Stimulated activated naive CD4-positive, alpha-beta T cell treated with Interleukin-2 at 50 U/mL for 16 hours (primary cell): ENCODE measurements around the gene SIK2.
"Not testable (repeated sequence)": the region's sequence is repeated elsewhere in the genome, so short reads cannot be mapped to it uniquely, and the experiment has no call there.

ENCODE experiments used
- DNase-seq: peaks from one replicate; lab custom pipeline; 2025; lab: John Stamatoyannopoulos, UW

Gene SIK2

DNA sequence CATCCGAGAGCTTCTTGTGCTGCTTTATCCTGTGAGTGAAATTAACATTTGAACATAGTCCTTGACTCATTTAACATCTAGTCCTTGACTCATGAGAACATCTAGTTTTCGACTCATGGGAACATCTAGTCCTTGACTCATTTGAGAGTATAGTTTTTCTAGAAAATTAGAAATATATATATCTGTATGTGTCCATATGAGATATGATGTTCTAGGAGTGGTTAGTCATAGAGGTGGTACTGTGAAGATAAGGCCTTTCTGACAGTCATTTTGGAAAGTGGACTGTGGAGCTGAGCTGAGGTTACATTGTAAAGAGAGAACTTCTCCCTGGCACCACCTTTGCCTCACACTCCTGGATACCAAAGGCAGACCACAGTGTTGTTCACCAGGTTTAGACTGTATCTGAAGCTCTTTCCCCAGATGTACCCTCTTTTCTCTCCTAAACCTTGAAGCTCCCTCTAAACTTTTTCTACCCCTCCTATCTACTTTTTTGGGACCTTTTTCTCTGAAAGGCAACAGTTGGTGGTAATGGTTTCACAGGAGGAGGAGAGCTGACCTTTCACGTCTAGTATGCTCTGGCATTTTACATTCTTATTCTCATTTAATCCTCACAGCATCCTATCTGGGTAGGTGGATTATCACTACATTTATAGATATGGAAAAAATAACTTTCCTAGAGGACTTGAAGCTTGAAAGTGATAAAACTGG, 96.8 kb downstream of the SIK2 start:
- DNase-seq, result no peak

DNA sequence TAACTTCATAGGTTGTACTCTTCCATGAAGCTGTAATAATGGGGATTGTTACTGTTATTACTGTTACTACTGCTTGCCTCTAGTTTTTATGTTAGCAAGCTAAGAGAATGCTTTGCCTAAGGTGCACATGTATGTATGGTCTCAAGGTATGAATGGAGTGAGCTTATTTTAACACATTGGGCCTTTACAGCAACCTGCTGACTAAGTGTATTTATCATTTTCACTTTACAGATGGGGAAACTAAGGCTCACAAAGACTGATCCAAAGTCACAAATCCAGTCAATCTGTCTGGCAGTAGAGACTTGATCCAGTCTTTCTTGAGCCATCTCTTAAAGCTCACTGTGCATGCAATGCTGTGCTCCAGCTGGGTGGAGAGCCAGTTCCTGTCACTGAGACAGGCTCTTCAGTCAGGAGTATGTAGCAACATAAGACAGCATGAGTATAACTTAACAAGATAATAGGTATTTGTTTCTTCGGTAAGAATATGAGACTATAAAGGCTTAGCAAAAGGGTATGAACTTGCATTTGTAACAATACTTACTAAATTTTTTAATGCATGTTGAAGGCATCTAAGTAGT, 97.4 kb downstream of the SIK2 start:
- no peak for DNase-seq

DNA sequence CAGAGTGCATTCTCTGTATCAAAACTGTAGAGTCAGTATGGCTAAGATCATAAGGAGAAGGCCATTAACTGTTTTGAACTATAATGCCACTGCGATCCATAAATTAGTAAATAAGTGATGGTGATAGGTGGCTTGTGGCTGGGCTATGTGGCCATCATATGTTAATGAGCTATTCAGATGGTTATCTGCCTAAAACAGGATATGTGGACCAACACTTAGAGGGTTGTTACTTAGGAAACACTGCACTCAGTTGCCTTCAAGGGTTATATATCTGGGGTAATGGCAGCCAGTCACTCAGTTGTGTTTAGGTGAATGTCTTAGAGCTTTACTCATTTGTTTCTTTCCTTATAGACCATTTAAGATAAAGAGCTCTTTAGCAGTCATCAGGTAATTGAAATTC, 97.9 kb downstream of the SIK2 start:
- DNase-seq, result no peak

DNA sequence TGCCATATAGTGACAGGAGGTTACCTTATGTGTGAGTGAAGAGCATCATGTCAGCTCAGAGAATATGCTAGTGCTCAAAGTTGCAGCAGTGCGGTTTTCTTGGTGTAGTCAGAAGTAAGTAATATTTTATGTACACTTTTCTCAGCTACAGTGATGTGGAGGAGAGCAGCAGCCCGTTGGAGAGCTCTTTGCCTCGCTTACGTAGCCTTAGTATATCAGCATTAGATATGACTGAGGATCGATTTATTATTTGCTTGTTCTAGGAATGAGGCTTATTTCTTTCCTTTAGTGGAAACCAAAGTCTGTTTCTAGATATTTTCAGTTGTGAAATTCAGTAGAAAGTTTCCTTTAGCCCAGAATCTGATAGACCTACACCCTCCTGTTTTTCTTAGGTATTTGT, 100.4 kb downstream of the SIK2 start:
- DNase-seq, result no peak

DNA sequence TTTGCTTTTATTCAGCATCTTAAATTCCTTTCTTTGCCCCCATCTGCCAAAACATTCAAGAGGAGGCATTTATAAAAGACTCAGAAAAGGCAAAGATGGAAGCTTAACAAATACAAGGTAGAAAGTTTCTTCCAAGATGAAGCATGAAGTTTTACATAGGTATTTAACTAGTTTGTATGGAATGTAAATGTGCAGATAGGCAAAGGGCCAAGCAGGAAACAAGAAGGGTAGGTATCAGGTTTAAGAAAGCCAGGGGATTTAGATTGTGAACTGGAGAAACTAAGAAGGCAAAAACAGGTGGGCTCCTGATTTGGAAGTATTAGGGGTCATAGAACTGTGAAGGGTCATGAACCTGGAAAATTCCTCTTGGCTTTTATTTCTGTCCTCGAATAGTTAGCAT, 101.3 kb downstream of the SIK2 start:
- no peak for DNase-seq

DNA sequence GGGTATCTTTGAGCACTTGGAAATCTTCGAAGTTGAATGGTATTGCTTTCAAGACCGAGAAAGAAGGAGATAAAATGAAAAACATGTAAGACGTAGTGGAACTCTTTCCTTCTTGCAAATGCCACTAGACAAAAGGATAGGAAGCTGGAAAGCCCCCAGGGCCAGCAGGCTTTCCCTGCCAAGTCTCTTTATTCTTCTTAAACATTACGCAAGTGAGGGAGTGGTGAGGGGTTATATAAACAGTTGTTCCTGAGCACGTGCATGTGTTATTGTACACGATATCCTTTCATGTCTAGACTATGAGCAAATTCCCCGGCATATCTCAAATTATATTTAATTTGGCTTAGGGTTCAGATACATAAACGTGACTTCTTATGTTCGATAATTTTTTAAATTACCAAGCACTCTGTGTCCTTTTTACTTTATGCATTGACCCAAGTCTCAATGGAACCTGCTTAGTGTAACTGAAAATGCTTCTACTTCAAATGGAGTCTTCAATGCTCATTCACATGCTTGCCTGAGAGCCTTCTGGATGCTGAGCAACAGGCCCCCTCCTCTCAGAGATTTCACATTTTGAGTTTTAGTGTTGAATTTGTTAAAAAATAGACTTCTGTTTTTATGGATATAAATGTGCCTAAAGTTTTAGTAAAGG, 104.9 kb downstream of the SIK2 start:
- DNase-seq, result no peak

DNA sequence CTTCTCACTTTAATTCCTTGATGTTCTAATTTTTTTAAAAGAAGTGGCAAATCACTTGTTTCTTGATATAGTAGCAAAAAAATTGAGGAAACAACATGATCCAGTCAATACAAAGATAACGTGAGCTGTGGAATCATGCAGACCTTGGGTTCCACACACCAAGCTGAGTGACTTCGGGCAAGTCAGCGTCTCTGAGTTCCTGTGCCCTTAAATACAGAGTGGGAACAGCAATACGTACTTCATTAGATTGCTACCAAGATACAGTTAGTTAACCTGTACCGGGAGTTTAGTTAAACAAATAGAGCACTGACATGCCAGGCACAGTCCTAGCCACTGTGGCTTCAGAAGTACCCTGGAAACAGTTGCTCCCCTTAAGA, 105.4 kb downstream of the SIK2 start:
- DNase-seq, result no peak

DNA sequence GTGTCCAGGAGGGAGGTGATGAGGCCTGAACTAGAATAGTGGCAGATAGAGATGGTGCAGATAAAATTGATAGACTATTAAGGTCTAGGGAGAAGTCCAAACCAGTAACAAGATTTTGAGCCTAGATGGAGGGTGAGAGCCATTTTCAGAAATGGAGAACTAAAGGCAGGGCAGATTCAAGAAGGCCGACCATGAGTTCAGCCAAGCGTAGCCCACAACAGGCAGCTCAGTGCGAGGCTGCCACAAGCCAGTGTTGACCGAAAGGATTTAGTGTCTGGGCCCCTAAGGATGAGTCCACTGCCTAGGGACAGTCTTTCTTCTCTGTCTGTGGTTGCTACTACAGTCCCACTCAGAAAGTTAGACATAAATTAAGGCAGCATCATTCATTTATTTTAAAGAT, 112.3 kb downstream of the SIK2 start:
- no peak for DNase-seq

DNA sequence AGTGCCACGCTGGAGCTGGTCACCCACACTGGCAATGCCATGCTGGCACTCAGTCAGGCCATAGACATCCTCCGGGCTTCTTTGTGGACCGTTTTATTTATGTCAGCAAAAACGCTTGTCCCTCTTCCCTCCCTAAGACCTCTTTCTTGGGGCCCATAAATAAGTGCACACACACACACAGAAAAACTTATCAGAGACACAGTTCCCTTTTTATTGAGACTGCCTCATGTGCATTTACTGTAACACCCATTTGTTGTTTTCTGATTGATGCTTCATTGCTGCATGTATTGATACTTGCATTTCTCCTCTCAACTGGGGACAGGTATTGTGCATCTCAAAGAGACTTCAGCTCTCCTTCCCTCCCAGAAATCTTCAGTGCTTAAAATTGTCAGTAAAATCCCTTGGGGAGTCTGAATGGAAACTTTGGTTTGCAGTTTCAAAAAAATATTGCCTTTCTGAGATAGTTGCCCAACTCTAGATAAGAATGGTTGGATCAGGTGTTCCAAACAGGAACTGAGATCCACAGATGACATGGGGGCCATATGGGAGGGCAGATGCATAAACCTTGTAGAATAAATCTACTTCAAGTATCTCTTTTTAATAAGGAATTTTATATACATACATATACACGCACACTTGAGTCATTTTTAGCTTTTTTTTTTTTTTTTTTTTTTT, 113.0 kb downstream of the SIK2 start:
- DNase-seq, result no peak

DNA sequence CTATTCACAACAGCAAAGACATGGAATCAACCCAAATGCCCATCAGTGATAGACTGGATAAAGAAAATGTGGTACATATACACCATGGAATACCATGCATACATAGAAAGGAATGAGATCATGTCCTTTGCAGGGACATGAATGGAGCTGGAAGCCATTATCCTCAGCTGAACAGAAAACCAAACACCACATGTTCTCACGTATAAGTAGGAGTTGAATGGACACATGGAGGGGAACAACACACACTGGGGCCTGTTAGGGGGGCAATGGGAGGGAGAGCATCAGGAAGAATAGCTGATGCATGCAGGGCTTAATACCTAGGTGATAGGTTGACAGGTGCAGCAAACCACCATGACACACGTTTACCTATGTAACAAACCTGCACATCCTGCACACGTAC, 115.4 kb downstream of the SIK2 start:
- DNase-seq, result not testable (repeated sequence)

DNA sequence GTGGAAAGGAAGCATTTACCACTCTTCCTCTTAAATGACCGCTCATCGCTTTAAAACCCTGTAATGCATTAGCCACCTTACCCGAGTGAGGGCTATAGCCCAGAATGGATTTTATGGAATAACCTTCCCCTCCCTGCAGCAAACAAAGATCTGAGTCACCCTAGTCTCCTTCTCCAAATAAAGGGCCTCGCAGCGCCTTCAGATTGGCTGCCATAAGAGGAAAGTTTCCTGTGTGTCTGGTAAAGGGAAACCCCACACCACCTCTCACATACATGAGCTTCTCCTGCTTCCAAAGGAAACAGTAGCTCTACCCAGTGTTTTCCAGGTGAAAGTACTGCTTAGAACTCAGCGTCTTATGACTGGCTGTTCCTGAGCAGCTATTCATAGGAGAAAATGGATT, 116.2 kb downstream of the SIK2 start:
- no peak for DNase-seq

DNA sequence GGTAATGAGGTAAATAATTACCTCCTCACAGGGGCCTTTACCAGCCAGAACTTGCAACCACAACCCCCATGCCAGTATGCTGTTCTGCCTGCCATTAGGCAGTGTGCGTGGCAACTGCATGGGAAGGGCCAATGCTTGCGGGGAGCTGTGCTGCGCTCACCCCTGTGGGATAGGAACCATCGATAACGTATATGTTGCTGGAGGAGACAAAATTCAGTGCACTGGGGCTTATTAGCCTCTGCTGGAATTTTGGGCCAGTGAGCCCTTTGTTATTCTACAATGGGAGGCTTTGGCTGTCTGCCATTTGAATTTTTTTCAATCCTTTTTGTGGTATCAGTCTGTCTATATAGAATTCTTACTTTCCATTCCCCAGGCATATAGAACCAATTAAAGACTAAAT, 116.6 kb downstream of the SIK2 start:
- DNase-seq, result no peak

DNA sequence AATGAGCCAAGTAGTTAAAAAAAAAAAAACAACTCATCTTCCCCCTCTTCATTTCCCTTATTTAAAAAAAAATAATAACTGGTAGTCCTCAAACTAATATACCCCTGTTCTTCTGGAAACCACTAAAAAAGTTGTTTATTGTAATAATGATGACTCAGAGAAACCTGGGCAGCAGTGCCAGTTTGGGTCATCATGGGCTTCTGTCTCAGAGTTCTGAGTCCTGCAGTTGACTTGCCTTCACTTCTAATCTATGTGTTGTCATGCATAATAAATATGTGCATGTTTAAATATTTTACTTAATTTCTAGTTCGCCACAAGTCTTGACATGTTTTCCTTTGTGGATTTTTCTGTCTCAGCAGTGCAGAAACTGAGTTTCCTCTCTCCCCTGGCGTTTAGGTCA, 117.1 kb downstream of the SIK2 start:
- no peak for DNase-seq

DNA sequence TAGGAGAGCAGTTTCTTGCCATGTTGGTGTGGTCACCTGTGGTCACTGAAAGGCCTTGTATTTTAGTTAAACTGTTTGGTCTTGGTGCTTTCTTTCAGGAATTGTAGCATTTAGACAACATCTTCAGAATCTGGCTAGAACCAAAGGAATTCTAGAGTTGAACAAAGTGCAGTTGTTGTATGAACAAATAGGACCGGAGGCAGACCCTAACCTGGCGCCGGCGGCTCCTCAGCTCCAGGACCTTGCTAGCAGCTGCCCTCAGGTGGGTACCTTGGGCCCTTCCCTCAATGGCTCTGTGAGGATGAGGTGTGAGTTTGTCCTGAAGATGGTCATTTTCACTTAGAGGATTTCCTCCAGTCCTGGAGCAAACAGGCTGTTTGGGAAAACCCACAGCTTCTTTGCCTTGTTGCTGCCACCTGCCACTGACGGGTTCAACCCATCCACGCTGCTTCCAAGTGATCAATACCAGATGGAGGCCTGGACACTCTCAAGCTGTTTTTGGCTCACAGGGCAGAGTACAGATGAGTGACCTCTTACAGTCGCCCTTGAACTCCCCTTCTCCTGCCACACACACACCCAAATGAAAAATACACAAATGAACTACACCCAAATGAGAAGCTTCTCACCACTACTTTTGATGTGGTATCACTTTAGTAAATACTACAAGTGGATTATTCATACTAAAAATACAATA, 118.7 kb downstream of the SIK2 start:
- DNase-seq, result no peak

DNA sequence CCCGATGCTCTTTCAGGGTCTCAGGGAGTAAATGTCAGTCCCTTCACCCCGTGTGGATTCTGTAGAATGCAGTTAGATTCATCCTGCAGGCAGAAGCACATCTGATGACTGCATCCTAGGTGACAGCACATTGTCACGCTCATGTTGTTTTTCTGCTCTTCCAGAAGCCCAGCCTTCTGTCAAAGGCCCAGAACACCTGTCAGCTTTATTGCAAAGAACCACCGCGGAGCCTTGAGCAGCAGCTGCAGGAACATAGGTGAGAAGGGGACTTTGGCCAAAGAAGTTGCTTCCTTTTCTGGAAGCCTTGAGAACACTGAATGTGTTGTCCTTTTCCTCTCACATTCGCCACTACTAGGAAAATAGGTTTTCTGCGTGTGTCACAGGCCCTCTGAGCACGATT, 120.3 kb downstream of the SIK2 start:
- DNase-seq, result no peak

DNA sequence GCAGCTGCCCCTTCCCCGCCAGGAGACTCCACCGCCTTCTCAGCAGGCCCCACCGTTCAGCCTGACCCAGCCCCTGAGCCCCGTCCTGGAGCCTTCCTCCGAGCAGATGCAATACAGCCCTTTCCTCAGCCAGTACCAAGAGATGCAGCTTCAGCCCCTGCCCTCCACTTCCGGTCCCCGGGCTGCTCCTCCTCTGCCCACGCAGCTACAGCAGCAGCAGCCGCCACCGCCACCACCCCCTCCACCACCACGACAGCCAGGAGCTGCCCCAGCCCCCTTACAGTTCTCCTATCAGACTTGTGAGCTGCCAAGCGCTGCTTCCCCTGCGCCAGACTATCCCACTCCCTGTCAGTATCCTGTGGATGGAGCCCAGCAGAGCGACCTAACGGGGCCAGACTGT, 121.3 kb downstream of the SIK2 start:
- DNase-seq, result no peak

DNA sequence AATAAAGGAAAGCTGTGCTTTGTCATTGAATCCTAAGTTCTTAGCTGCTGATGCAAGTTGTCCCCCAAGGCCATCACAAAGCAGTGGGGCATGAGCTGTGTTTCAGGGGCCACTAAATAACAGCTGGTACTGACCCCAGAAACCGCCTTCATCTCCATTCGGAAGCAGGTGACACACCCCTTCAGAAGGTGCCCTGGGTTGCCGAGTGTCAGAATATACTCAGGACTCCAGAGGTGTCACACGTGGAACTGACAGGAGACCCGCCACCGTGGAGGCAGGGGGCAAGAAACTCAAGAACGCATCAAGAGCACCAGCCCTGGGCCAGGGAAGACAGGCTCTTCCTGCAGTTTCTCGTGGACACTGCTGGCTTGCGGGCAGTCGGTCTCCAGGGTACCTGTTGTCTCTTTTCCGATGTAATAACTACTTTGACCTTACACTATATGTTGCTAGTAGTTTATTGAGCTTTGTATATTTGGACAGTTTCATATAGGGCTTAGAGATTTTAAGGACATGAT, 122.4 kb downstream of the SIK2 start:
- no peak for DNase-seq

DNA sequence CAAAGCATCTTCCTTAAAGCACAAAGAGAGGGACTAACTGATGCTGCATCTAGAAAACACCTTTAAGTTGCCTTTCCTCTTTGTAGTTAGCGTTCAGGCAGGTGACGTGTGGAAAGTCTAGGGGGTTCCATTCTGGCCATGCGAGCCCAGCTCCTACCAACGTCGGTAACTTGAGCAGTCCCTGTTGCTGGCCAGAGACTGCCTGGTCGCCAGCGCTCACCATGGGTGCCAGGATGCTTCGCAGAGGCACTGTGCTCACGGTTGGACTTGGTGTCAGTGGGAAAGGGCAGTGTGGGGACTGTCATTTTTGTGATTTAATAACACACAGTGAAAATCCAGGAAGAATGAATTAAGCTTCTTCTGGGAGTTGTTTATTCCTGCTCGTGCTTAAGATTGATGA, 123.4 kb downstream of the SIK2 start:
- no peak for DNase-seq

DNA sequence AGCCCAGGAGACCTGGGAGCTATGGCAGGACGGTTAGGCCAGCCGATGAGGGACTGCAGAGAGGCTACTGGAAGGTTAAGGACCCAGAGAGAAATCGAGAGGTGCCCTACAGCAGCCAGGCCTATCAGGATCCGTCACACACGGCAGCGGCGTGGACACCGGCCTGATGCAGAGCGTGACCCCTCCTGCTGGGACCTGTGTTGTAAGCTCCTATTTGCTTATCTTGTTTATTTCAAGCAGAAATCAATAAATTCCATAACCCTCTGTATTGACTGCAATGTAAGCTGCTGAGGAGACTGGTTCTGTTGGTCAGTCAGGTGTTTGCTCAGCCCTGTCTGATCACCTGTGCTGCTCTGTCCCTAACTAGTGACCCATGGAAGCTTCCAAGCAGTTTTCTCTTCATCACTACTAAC, 124.1 kb downstream of the SIK2 start:
- DNase-seq, result no peak

DNA sequence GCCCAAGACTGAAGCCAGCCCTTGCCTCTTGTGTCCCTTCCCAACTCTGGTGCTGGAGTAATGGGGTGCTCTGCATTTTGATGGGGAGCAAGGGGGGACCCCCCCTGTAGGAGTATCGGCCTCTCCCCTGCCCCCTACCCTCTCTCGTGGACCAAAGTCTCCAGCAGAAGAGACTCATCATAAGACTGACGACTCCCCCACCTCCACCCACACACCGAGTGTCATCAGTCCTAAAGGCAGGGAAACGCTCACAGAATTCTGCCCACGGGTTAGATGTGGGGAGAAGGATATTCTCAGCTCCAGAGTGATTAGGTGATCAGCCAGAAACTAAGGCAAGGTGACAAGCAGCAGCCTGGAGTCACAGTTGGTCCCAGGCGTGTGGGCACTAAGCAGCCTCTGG, 125.2 kb downstream of the SIK2 start:
- no peak for DNase-seq

DNA sequence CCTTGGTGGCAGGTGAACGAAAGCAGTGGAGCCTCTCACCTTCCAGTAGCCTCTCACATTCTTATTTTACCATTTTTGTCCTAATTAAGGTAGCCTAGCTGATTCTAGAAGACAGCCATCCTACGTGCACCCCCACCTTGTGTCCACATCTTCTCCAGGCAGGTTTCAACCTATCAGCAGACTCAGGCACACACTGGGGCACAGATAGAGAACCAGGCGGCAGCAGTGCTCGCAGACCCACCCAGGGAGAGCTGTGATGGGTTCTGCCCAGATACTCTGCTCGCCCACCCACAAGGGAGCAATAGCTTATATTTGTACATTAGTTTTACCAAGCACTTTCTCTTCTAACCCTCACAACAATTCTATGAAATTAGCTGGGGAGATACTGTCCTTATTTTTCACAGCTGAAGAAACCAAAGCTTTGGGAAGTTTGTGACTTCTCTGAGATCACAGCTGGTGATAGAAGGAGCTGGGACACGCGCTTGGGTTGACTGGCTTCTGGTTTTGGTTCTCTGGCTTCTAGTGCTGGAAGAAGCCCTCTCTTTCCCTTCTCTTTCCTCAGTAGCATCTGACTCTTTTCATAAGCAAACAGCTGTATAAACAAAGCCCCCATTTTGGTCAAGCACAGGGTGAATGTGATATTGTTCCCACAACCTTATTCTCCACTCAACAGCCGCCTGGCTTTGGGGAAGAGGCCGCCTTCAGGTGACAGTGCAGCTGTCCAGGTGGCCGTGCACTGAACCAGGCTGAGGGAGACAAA, 127.0 kb downstream of the SIK2 start:
- DNase-seq, result no peak
